Measurements from ENCODE around the gene CTXND1.
A peak's percentile ranks its signal among the peaks of the same experiment; 100 is the strongest.

The CTXND1 gene

GRCh38 chr15:80285379-80285778, 33.4 kb upstream of the CTXND1 start:
- DNase-seq (ENCODE audit: low read depth), result no peak
- no peak for TF ChIP-seq CTCF (conservative IDR thresholded peaks at IDR 0.05; ENCODE audit: low read depth, low read length)
- H3K4me3 ChIP-seq (ENCODE audit: low read depth, low read length), result no peak overlapping the region

GRCh38 chr15:80283531-80283930, 31.5 kb upstream of the CTXND1 start:
- TF ChIP-seq CTCF (conservative IDR thresholded peaks at IDR 0.05; ENCODE audit: low read depth, low read length), result no peak
- H3K4me3 ChIP-seq (ENCODE audit: low read depth, low read length), result no peak overlapping the region
- no peak for DNase-seq (ENCODE audit: low read depth)

DNA sequence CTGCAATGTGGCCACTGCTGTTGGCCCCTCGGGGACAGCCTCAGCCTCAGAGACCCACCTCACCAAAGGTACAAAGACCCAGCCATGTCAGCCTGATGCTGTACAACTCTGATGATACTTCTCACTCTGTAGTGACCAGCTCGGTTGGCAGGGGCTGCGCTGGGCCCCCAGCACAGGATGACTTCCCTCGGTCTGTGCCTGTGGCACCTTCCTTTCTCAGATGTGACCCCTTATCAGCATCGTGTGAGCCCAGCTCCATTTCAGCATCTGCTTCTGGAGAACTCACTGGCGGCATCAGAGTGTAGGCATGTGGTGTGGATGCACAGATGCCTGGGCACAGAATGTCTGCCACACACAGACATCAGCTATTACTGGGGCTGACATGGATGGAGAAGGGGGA, 25.1 kb upstream of the CTXND1 start:
- no peak for DNase-seq (ENCODE audit: low read depth)
- no peak overlapping the region for H3K4me3 ChIP-seq (ENCODE audit: low read depth, low read length)
- TF ChIP-seq CTCF (conservative IDR thresholded peaks at IDR 0.05; ENCODE audit: low read depth, low read length), result no peak

GRCh38 chr15:80275961-80276360, 23.9 kb upstream of the CTXND1 start:
- no peak for TF ChIP-seq CTCF (conservative IDR thresholded peaks at IDR 0.05; ENCODE audit: low read depth, low read length)
- H3K4me3 ChIP-seq (ENCODE audit: low read depth, low read length), result no peak overlapping the region
- peak; percentile 14 for DNase-seq (ENCODE audit: low read depth)

- H3K4me3 ChIP-seq (ENCODE audit: low read depth, low read length), result no peak overlapping the region
- no peak for TF ChIP-seq CTCF (conservative IDR thresholded peaks at IDR 0.05; ENCODE audit: low read depth, low read length)
- DNase-seq (ENCODE audit: low read depth), result no peak
Measured at GRCh38 chr15:80274996-80275395, 23.0 kb upstream of the CTXND1 start.

- no peak overlapping the region for H3K4me3 ChIP-seq (ENCODE audit: low read depth, low read length)
- no peak for TF ChIP-seq CTCF (conservative IDR thresholded peaks at IDR 0.05; ENCODE audit: low read depth, low read length)
- DNase-seq (ENCODE audit: low read depth), result no peak
Measured at GRCh38 chr15:80274554-80274953, 22.5 kb upstream of the CTXND1 start.

DNA sequence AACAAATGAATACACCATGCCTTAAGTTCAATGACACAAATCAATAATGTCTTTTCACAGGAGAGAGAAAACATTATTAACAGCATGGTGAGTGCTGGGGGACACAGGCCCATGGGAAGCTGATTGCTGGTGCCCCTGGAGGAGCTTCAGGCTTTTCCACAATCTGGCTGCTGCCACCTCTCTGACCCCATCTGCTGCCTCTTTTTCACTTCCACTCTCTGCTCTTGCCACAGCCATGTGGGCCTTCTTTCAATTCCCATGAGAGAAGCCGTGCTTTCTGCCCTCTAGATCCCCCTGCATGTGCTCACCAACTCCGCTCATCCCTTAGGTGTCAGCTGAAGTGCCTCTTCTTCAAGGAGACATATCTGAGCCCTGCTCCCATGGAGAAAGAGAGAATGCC, 21.0 kb upstream of the CTXND1 start:
- no peak overlapping the region for H3K4me3 ChIP-seq (ENCODE audit: low read depth, low read length)
- TF ChIP-seq CTCF (conservative IDR thresholded peaks at IDR 0.05; ENCODE audit: low read depth, low read length), result no peak
- DNase-seq (ENCODE audit: low read depth), result no peak

All from choroid plexus epithelial cell (primary cell).